B cell (primary cell): Measurements from ENCODE around the gene MBD3L5. TPM values are rescaled to one million over a fixed set of nuclear protein-coding genes. Genes with fewer than 3 reads are reported as not detected.

Experiments
- ATAC-seq: fragments of 200-7000 bp; cut with Tn5 transposase; one replicate; pipeline ENCODE4 v1.10.0; 2021; ENCODE audit warnings: low read depth, mild to moderate bottlenecking, moderate number of reproducible peaks, moderate library complexity
- CTCF ChIA-PET: fragments of 350-600 bp; sonication (Branson Sonifier 250); formaldehyde crosslinking; loops from one replicate; lab custom pipeline; 2021; ENCODE audit warnings: antibody characterized with exemption, inconsistent platforms; lab: Charles Lee
- POLR2A ChIA-PET: fragments of 350-600 bp; sonication (Branson Sonifier 250); formaldehyde crosslinking; loops from one replicate; lab custom pipeline; 2021; ENCODE audit warnings: antibody characterized with exemption; lab: Charles Lee
- DNase-seq: peaks from one replicate; pipeline ENCODE4 v3.0.0; 2013
- H2AFZ ChIP-seq: 2 replicates; pipeline ENCODE4 v1.6.1; 2012; ENCODE audit warnings: mild to moderate bottlenecking, low read depth, low read length; ENCODE audit not compliant: insufficient read depth, poor library complexity, severe bottlenecking
- H3K27ac ChIP-seq, 2 donors: 1 replicate in 1 of 2; 2 replicates in 1 of 2; pipeline ENCODE4 v1.5.1; 2012 to 2013; ENCODE audit warnings: low read length in 2 of 2, mild to moderate bottlenecking in 2 of 2, moderate library complexity in 1 of 2
- H3K27me3 ChIP-seq, 4 experiments: fragments of 200-600 bp in 1 of 4; sonication (generic) in 1 of 4; replicated peaks in 1 of 4; 1 replicate in 2 of 4; 2 replicates in 2 of 4; pipeline versions ENCODE4 v1.6.1 to v1.7.0; 2013 to 2016; ENCODE audit warnings: low read length in 3 of 4, mild to moderate bottlenecking in 2 of 4, mixed read lengths in 1 of 4, moderate library complexity in 1 of 4; ENCODE audit not compliant: insufficient read depth in 4 of 4, control insufficient read depth in 3 of 4; ENCODE audit errors: control extremely low read depth in 1 of 4
- H3K36me3 ChIP-seq, 2 experiments: replicated peaks in 1 of 2; 1 replicate in 1 of 2; 2 replicates in 1 of 2; pipeline versions ENCODE4 v1.6.1 to v1.7.1; 2013; ENCODE audit warnings: low read length in 1 of 2; ENCODE audit not compliant: insufficient read depth in 2 of 2, control insufficient read depth in 1 of 2; ENCODE audit errors: control extremely low read depth in 1 of 2, extremely low read depth in 1 of 2
- H3K4me1 ChIP-seq, 2 donors: fragments of 200-600 bp in 1 of 2; sonication (generic) in 1 of 2; 1 replicate in 1 of 2; 2 replicates in 1 of 2; pipeline versions ENCODE4 v1.5.1 to v1.6.1; 2013 to 2017; ENCODE audit warnings: low read length in 2 of 2; ENCODE audit not compliant: control insufficient read depth in 2 of 2, insufficient read depth in 2 of 2
- H3K4me2 ChIP-seq: replicated peaks from 2 replicates; pipeline ENCODE3; 2012; ENCODE audit warnings: mild to moderate bottlenecking, low read depth, low read length; ENCODE audit not compliant: poor library complexity, severe bottlenecking
- H3K4me3 ChIP-seq, 5 experiments: fragments of 200-600 bp in 1 of 5; sonication (generic) in 1 of 5; 1 replicate in 3 of 5; 2 replicates in 2 of 5; pipeline versions ENCODE4 v1.5.1 to v1.7.0; 2011 to 2016; ENCODE audit warnings: low read length in 4 of 5, mild to moderate bottlenecking in 4 of 5, low read depth in 2 of 5, control low read depth in 1 of 5, moderate library complexity in 1 of 5; ENCODE audit not compliant: insufficient read depth in 1 of 5; ENCODE audit errors: control extremely low read depth in 1 of 5, extremely low read depth in 1 of 5
- H3K79me2 ChIP-seq: fragments of 200-600 bp; sonication (generic); one replicate; pipeline ENCODE4 v1.6.0; 2016; ENCODE audit warnings: low read length; ENCODE audit not compliant: control insufficient read depth, insufficient read depth
- H3K9ac ChIP-seq: fragments of 200-600 bp; sonication (generic); 2 replicates; pipeline ENCODE4 v1.6.1; 2017; ENCODE audit warnings: mild to moderate bottlenecking, low read length, moderate library complexity
- H3K9me3 ChIP-seq, 3 donors: one replicate each; pipeline versions ENCODE4 v1.6.1 to v1.7.1; 2013; ENCODE audit warnings: low read length in 2 of 3; ENCODE audit not compliant: control insufficient read depth in 2 of 3, insufficient read depth in 1 of 3; ENCODE audit errors: control extremely low read depth in 1 of 3
- H4K20me1 ChIP-seq: 2 replicates; pipeline ENCODE4 v1.6.0; 2012; ENCODE audit warnings: mild to moderate bottlenecking, low read length; ENCODE audit not compliant: insufficient read depth, control insufficient read depth, poor library complexity, severe bottlenecking
- H3K27ac Mint-ChIP-seq: one replicate; pipeline ENCODE4 v1.8.0; 2021; ENCODE audit warnings: mixed read lengths
- H3K27me3 Mint-ChIP-seq: one replicate; pipeline ENCODE4 v1.8.0; 2021; ENCODE audit warnings: mixed read lengths
- H3K4me1 Mint-ChIP-seq: one replicate; pipeline ENCODE4 v1.8.0; 2021; ENCODE audit warnings: mixed read lengths
- H3K4me3 Mint-ChIP-seq: one replicate; pipeline ENCODE4 v1.8.0; 2021; ENCODE audit warnings: mixed read lengths
- H3K9me3 Mint-ChIP-seq: one replicate; pipeline ENCODE4 v1.8.0; 2022; ENCODE audit warnings: mixed read lengths; ENCODE audit not compliant: insufficient read depth
- CTCF ChIP-seq: fragments of 200-600 bp; IDR thresholded peaks from one replicate; pipeline ENCODE4 v1.8.0; 2022; ENCODE audit warnings: antibody characterized with exemption, mild to moderate bottlenecking
- EZH2 ChIP-seq: IDR thresholded peaks from 2 replicates; pipeline ENCODE4 v1.6.1; 2012; ENCODE audit warnings: borderline replicate concordance, low read depth, mild to moderate bottlenecking, moderate library complexity, low read length; ENCODE audit not compliant: insufficient read depth, poor library complexity, severe bottlenecking
- WGBS: methylation state at CpG from one replicate; pipeline ENCODE4 v1.1.5; 2013; ENCODE audit warnings: missing lambda C conversion rate; ENCODE audit not compliant: insufficient coverage; 5-methylcytosine and 5-hydroxymethylcytosine counted together
- intact Hi-C: fragments of 100-400 bp; cut with micrococcal nuclease; formaldehyde crosslinking; loops from one replicate; pipeline ENCODE4 v1.10.0; 2022
- polyA plus RNA-seq: library from polyadenylated mRNA; depleted of rRNA; stranded (reverse); fragments of >200 nt; gene quantifications from 2 replicates; pipeline ENCODE4 v1.2.3, GENCODE V29; 2012
- total RNA-seq, 2 donors: library from RNA; stranded (reverse); fragments of 120-200 nt in 1 of 2; gene quantifications; 1 replicate in 1 of 2; 2 replicates in 1 of 2; pipeline versions ENCODE4 v1.2.3 to v1.2.4, GENCODE V29; 2013 to 2022

Gene MBD3L5
- total and polyA plus RNA-seq, 2 donors (not counting 1 experiment from before 2014, with no cell fraction given), result not detected

DNA sequence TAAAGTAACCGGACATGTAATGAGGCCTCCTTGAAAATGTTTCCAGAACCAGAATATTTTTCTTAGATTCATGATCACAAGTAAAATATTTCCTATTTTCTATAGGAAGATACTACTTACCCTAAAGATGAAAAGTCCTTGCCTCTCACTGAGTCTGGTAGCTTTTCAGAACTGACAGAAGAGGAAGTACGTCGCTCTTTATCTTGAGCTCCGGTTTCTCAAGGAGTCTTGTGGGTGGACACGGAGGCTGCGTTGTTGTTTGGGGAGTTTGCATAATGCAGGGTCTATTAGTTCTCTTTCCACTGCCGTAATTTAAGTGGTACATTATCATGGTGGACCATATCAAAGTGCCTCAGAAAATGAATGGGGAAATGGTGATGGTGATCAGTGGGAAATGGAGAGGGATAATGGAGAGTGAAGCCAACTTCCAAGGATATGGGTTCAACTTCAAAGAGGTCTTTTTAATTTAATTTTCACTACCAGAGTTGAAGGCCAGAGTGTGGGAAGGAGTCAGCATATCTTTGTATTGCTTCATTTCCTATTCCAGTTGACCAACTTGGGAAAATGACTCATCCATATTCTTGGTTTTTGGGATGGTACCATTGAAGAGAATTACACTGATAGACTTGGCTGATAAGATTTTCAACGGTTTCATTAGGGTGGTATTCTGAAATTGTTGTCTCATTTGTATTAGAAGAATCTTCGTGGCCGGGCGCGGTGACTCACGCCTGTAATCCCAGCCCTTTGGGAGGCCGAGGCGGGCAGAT, 32.5 kb upstream of the MBD3L5 start:
- POLR2A ChIA-PET, result no interaction called here
- peaks cover 0 to 3% (median 0%) of the 10 kb centered on the region in 3 donors for H3K9me3 ChIP-seq
- intact Hi-C loops, result no loop called here
- peaks cover 8% of the 10 kb centered on the region for H3K9me3 Mint-ChIP-seq
- no peaks in the 10 kb centered on the region for H4K20me1 ChIP-seq
- DNase-seq (no peak), ATAC-seq (no peak)
- H2AFZ ChIP-seq, result peak overlapping the region; percentile 47
- TF ChIP-seq EZH2, result no peak
- no peak for TF ChIP-seq CTCF
- H3K79me2 ChIP-seq, result no peaks in the 10 kb centered on the region
- no peak overlapping the region for H3K27ac ChIP-seq
- H3K4me1 ChIP-seq, result no peaks in the 10 kb centered on the region
- no peaks in the 10 kb centered on the region for H3K27me3 ChIP-seq
- no peak overlapping the region for H3K4me2 ChIP-seq
- WGBS, result 62% methylated on average over 9 of the region's 15 CpGs
- no peak overlapping the region for H3K4me3 ChIP-seq
- no peak overlapping the region for H3K27ac Mint-ChIP-seq
- H3K9ac ChIP-seq, result no peak overlapping the region
- CTCF ChIA-PET, result no interaction called here
- peaks cover 7% of the 10 kb centered on the region for H3K27me3 Mint-ChIP-seq
- H3K4me3 Mint-ChIP-seq, result no peak overlapping the region
- H3K36me3 ChIP-seq, result no peaks in the 10 kb centered on the region
- H3K4me1 Mint-ChIP-seq, result peaks cover 3% of the 10 kb centered on the region

DNA sequence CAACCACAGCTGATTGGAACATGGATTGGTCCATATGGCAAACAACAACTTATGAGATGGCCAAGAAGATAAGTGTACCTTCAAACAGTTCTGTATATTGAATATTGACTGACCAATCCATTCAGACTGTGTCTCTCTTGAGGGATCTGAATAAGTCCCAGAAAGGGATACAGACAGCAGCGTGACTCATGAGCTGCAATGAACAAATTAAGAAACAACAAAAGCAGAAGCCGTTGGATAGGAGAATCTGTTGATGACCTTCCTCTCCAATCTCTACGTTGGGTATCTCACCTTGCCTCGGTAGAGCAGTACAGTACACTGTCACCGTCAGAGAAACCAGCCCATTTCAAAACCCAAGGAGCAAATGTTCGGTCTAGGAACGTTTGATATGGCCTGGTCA, 30.4 kb upstream of the MBD3L5 start:
- no peak overlapping the region for H3K27ac Mint-ChIP-seq
- TF ChIP-seq EZH2 (no peak), CTCF (no peak)
- Histone ChIP-seq H3K4me3 (no peak overlapping the region), H3K4me2 (no peak overlapping the region), H3K79me2 (no peaks in the 10 kb centered on the region), H3K9ac (no peak overlapping the region), H2AFZ (no peak overlapping the region), H3K9me3 (peaks cover 0 to 3% (median 0%) of the 10 kb centered on the region in 3 donors), H3K36me3 (no peaks in the 10 kb centered on the region), H4K20me1 (no peaks in the 10 kb centered on the region), H3K27me3 (no peaks in the 10 kb centered on the region), H3K4me1 (no peaks in the 10 kb centered on the region), H3K27ac (no peak overlapping the region)
- H3K4me1 Mint-ChIP-seq, result peaks cover 3% of the 10 kb centered on the region
- no peak for ATAC-seq
- ChIA-PET POLR2A (no interaction called here), CTCF (no interaction called here)
- H3K4me3 Mint-ChIP-seq, result no peak overlapping the region
- H3K9me3 Mint-ChIP-seq, result peaks cover 6% of the 10 kb centered on the region
- intact Hi-C loops, result no loop called here
- peaks cover 7% of the 10 kb centered on the region for H3K27me3 Mint-ChIP-seq
- WGBS, result 98% methylated on average over 6 of the region's 7 CpGs
- DNase-seq, result no peak
